Right renal pelvis (tissue), 4 donors: Measurements from ENCODE around the gene TMEM39B. TPM values are rescaled to one million over a fixed set of nuclear protein-coding genes. Genes with fewer than 3 reads are reported as not detected.
"Not testable (repeated sequence)": the region's sequence is repeated elsewhere in the genome, so short reads cannot be mapped to it uniquely, and the experiment has no call there.

Source experiments
- DNase-seq, 4 donors: peaks; one replicate each; pipeline ENCODE4 v3.0.0-alpha.2; 2013; ENCODE audit warnings: low read depth in 4 of 4, low spot score in 3 of 4, missing footprints in 1 of 4
- polyA plus RNA-seq, 4 donors: library from polyadenylated mRNA; unstranded; fragments of 120-200 nt; gene quantifications; one replicate each; pipeline ENCODE4 v1.2.1, GENCODE V29; 2013; ENCODE audit not compliant: insufficient read length in 4 of 4

The TMEM39B gene
- polyA plus RNA-seq, 4 donors, result 19.7 to 22.1 (median 19.9) TPM

DNA sequence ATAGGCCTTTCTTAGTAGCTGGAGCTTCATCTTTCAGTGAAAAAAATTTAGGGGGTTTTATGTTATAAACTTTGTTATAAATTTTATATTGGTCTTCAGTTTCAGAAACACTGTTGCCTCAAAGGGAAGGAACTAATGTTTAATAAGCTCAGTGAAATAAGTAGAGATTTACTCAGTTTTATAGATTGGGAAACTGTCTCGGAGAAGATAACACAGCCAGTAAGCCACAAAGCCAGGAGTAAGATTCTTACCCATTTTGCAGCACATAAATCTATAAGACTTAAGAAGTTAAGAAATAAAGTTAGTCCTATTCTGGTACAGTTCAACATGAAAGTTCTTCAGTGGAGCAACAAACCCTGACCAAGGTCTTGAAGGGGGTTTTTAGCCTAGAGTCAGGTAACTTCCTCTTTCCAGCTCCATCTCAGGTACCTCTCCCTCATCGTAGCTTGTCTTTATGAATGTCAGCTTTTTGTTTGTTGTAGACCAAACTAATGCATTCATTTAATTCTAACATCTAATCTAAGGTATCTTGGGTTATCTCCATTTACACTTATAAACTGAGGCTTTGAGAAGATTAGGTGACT lies 38.4 kb downstream of the TMEM39B start:
- DNase-seq, result no peak

DNA sequence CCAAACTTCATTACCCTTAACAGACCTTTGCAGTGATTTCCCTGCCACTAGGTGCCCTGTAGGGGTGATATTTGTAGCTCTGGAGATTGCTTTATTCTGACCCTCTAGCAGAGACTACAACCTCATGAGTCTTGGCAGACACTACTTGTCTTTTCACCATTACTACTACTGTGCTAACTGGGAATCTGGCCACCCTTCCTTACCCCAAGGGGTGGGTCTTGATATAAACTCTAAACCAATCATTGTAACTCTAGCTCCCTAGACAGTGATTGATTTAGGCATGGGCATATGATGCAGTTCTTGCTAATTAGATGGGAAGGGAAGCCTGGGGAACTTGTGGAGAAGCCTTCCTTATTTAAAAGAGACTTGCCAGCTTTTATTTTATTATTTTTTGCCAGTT lies 39.0 kb downstream of the TMEM39B start:
- DNase-seq, result no peak

DNA sequence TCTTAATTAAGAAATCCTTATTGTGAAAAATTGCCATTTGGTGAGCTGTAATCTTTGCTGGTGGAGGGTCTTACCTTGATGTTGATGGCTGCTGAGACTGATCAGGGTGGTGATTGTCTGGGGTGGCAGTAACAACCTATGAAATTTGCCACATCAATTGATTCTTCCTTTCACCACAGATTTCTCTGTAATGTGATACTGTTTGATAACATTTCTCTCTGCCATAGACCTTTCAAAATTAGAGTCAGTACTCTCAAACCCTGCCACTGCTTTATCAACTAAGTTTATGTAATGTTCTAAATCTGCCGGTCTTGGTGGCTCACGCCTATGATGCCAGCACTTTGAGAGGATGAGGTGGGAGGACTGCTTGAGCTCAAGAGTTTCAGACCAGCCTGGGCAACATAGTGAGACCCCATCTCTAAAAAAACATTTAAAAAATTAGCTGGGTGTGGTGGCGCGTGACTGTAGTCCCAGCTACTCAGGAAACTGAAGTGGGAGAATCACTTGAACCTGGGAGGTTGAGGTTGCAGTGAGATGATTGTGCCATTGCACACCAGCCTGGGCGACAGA lies 40.2 kb downstream of the TMEM39B start:
- no peak for DNase-seq

DNA sequence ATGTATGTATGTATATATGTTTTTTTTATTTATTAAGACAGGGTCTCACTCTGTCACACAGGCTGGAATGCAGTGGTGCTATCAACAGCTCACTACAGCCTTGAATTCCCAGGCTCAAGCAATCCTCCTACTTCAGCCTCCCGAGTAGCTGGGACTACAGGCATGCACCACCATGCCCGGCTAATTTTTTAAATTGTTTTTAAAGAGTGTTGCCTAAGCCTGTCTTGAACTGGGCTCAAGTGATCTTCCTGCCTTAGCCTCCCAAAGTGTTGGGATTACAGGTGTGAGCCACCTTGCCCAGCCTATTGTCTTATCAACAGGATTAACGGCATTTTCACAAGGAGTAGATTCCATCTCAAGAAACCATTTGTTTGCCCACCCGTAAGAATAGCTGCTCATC lies 40.7 kb downstream of the TMEM39B start:
- not testable (repeated sequence) for DNase-seq

DNA sequence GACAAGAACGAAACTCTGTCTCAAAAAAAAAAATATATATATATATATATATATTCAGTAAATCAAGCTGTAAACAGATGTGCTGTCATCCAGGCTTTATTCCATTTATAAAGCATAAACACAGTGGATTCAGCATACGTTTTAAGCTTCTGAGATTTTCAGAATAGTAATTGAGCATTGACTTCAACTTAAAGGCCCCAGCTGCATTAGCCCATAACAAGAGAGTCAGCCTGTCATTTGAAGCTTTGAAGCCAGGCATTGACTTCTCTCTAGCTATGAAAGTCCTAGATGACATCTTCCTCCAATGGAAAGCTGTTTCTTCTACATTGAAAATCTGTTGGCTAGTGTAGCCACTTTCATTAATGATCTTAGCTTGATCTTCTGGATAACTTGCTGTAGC lies 41.7 kb downstream of the TMEM39B start:
- DNase-seq, result no peak

DNA sequence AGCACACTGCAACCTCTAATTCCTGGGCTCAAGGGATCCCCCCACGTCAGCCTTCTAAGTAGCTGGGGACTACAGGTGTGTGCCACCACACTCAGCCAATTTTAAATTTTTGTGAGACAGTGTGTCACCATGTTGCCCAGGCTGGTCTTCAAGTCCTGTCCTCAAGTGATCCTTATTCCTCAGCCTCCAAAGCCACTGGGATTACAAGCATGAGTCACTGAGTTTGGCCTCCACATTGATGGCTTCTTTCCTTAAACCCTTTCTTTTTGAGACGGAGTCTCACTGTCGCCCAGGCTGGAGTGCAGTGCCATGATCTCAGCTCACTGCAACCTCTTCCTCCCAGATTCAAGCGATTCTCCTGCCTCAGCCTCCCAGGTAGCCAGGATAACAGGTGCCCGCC lies 42.8 kb downstream of the TMEM39B start:
- DNase-seq, result no peak

DNA sequence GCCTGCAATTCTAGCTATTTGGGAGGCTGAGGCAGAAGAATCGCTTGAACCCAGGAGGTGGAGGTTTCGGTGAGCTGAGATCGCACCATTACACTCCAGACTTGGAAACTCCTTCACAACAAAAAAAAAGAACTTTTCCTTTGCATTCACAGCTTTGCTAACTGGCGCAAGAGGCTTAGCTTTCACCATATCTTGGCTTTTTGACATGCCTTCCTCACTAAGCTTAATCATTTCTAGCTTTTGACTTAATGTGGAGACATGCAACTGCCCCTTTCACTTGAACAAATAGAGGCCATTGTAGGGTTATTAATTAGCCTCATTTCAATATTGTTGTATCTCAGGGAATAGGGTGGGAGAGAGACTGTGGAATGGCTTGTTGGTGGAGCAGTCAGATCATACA lies 43.8 kb downstream of the TMEM39B start:
- no peak for DNase-seq

DNA sequence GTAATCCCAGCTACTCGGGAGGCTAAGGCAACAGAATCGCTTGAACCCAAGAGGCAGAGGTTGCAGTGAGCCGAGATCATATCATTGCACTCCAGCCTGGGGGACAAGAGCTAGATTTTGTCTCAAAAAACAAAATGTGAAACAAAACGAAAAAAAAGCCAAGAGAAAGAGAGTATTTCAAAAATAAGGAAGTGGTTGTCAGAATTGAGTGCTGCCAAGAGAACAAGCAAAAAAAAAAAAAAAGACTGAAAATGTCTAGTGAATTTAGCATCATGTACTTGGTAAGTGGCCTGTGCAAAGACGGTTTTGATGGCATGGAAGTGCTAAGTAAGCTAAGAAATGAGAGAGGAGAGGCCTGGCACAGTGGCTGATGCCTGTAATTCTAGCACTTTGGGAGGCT lies 49.4 kb downstream of the TMEM39B start:
- DNase-seq, result no peak

DNA sequence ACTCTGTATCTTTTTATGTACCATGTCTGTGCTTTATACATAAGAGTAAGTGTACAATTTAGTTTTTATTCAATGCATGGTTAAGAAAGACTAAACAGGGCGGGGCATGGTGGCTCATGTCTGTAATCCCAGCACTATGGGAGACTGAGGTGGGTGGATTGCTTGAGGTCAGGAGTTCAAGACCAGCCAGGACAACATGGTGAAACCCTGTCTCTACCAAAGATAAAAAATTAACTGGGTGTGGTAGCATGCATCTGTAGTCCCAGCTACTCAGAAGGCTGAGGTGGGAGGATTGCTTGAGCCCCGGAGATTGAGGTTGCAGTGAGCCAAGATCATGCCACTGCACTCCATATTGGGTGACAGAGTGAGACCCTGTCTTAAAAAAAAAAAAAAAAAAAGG lies 50.6 kb downstream of the TMEM39B start:
- DNase-seq, result not testable (repeated sequence)

DNA sequence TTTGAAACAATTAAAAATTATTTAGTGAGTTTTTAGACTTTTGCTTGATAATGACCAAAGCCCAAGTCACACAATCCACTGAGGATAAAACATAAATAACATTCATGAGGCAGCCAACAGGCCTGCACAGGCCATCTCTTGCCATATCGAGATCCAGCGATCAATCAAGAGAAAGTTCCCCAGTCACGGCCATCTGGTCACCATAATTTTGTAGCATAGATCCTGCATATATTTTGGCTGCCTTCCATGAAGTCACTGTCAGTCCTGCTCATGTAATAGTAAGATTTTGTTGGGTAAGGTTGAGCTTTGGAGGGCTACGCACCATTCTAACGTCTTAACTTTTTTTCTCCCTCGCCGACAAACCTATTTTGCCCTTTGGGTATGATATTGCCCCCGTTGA lies 52.6 kb downstream of the TMEM39B start:
- DNase-seq, result no peak

DNA sequence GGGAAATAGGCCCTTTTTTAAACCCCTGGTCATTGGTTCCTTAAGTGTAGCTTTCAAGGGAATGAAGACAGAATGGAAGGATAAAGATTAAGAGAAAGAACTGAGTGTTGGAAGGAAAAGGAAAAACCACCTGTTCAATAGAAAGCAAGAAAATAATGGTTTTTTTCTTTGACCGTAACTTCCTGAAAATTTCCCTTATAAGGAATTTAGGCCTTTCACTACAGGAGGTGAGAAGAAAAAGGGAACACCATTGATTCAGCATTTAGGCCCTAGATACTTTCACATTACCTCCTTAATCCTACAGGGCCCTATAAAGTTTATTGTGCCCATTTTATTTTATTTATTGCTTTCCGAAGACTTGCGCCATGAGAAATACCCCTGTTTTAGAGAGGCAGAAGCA lies 54.0 kb downstream of the TMEM39B start:
- no peak for DNase-seq

DNA sequence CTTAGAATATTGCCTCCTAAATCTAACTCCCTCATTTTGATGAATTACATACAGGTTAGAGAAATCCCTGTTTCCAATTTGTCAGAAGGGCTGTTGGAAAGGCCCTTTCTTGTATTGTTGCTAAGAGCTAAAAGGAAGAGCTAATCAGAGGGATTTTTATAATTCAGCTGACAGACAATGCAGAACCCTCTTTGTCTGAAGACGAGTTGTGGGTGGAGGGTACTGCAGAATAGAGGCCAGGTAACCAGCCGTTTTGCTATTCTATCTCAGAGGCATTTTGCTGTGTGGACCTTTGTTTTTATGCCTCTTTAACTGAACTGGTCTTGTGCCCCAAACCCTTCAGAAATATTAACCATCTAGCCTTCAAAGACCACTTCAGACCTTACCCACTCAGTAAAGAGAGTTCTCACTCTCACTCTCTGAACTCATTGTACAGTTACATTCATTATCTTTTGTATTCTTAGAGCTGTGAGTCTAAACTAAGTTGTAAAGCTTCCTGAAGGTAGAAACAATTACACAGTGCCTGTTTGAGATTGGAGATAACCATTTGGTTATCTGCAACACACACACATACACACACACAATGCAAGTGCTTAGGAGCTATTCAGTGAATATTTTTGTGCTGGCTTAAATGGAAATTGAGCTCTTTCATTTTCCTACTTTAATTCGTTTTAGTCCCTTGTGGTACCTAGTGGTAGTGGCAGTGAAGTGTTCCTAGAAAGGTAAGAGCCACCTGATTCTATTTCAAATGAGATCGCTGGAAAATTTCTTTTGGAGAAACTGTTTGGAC lies 54.9 kb downstream of the TMEM39B start:
- DNase-seq, result no peak

DNA sequence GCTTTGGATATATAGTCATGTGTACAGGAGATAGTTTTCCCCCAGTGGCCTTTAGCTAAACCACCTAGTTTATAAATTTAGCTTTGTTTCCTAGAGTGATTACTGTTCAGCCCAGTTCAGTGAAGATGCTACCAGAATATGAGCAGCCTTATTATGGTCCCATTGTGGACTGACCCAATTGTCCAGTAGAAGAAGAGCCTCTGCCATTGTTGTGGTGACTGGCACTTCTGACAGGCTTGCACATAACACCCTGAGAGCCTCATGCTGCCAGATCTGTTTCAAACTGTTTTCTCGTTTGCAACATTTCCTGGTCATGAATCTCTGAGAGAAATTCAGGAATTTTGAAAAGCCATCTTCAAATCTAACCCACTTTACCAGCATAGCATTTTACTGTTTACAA lies 55.7 kb downstream of the TMEM39B start:
- DNase-seq, result no peak

DNA sequence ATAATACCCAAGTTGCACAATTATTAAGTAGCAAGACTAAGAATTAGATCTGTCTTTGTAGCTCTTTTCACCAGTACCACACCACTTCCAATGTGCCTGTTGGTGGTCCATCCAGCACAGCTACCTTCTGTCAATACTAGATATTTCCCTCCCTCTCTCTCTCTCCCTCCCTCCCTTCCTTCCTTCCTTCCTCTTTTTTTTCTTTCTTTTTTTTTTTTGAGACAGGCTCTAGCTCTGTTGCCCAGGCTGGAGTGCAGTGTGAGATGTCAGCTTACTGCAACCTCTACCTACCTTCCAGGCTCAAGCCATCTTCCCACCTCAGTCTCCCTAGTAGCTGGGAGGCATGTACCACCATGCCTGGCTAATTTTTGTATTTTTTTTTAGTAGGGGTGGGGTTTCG lies 56.2 kb downstream of the TMEM39B start:
- DNase-seq, result no peak

DNA sequence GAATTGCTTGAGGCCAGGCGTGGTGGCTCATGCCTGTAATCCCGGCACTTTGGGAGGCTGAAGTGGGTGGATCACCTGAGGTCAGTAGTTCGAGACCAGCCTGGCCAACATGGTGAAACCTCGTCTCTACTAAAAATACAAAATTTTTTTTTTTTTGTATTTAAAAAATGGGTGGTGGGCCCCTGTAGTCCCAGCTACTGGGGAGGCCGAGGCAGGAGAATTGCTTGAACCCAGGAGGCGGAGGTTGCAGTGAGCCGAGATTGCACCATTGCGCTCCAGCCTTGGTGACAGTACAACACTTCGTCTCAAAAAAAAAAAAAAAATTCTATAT lies 61.2 kb downstream of the TMEM39B start:
- DNase-seq, result not testable (repeated sequence)

DNA sequence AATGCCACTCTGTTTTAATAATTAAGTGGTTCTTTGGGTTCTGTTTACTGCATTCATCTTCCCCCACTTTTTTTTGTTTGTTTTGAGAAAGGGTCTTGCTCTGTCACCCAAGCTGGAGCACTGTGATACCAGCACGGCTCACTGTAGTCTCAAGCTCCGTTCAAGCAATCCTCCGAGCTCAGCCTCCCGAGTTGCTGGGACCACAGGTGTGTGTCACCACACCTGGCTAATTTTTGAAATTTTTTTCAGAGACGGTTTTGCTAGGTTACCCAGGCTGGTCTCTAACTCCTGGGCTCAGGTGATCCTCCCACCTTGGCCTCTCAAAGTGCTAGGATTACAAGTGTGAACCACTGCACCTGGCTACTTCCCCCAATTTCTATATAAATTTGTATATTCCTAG lies 64.4 kb downstream of the TMEM39B start:
- no peak for DNase-seq

DNA sequence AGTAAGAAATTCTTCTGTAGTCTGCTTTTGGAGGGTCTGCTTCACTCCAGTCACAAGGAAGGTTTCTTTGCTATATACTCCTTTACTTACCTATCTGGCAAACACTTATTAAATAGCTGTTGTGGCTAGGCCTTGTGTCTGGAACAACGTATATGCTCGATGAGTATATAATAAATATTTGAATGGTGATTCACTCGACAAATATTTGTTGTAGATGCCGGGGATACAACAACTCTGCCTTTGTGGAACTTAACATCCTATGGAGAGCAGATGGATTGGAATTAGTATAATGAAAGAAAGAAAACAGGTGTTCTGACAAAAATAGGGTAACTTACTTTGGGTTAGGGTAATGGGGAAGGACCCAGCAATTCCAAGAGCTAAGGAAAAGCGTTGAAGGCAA lies 66.2 kb downstream of the TMEM39B start:
- no peak for DNase-seq

DNA sequence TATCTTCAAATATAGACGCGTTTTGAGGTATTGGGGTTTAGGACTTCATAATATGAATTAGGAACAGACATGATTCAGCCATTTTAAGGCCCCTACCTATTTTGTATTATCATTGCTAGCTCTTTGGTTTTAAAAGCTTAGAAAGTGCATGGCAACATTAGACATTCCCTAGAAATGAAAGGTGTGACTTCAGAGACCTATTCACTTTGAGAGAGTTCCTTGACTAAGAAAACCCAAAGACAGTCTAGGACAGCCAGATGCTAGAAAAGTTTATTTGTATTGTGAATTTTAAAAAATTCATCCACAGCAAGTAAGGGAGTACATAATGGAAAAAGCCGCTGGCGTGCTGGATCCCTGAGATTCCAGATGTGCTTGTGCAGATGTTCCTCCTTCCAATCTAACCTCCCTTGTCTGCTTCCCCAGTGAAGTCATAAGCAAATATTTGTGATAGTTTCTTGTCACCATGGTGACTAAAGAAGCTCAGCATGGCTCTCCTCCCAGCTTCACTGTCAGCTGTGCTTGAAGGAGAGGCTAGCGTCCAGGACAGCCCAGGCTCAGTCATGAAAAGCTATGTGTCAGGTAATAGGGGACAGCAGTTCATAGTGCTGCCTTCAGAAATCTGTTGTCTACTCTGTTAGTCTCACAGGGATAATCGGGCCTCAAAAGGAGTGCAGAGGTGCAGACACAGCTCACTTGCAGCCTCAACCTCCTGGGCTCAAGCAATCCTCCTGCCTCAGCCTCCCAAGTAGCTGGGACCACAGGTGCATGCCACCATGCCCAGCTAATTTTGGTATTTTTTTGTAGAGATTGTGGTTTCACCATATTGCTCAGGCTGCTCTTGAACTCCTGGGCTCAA lies 69.9 kb downstream of the TMEM39B start:
- peak; percentile 21 to 54 (median 38) for DNase-seq

DNA sequence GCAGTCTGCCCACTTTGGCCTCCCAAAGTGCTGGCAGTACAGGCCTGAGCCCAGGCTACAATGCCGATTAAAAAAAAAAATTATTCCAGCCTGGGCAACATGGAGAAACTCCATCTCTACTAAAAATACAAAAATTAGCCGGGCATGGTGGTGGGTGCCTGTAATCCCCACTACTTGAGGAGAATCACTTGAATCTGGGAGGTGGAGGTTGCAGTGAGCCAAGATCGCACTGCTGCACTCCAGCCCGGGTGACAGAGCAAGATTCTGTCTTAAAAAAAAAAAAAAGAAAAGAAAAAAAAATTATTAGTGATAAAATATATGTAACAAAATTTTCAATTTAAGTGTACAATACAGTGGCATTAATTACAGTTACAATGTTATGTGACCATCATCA lies 70.6 kb downstream of the TMEM39B start:
- DNase-seq, result not testable (repeated sequence)

DNA sequence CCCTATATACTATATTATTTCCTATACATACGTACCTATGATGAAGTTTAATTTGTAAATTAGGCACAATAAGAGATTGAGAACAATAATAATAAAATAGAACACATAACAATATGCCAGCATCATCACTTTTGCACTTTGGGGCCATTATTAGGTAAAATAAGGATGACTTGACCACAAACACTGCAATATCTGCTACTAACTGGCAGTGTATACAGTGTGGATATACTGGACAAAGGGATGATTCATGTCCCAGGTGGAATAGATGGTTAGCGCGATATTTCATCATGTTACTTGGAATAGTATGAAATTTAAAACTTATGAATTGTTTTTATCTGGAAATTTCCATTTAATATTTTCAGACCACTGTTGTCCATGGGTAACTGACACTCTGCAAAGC lies 71.3 kb downstream of the TMEM39B start:
- no peak for DNase-seq

DNA sequence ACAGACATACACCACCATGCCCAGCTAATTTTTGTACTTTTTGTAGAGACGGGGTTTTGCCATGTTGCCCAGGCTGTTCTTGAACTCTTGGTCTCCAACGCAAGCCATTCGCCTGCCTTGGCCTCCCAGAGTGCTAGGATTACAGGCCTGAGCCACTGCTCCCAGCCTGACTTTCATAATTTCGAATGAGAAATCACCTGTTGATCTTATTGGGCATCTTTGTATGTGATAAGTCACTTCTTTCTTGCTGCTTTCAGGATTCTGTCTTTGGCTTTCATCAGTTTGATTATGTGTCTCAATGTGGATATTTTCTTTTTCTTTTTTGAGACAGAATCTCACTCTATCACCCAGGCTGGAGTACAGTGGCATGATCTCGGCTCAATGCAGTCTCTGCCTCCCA lies 75.1 kb downstream of the TMEM39B start:
- DNase-seq, result not testable (repeated sequence)
